ENCODE measurements around the gene C19orf18.
A peak's percentile ranks its signal among the peaks of the same experiment; 100 is the strongest.
"Not testable (repeated sequence)": the region's sequence is repeated elsewhere in the genome, so short reads cannot be mapped to it uniquely, and the experiment has no call there.

The C19orf18 gene

DNA sequence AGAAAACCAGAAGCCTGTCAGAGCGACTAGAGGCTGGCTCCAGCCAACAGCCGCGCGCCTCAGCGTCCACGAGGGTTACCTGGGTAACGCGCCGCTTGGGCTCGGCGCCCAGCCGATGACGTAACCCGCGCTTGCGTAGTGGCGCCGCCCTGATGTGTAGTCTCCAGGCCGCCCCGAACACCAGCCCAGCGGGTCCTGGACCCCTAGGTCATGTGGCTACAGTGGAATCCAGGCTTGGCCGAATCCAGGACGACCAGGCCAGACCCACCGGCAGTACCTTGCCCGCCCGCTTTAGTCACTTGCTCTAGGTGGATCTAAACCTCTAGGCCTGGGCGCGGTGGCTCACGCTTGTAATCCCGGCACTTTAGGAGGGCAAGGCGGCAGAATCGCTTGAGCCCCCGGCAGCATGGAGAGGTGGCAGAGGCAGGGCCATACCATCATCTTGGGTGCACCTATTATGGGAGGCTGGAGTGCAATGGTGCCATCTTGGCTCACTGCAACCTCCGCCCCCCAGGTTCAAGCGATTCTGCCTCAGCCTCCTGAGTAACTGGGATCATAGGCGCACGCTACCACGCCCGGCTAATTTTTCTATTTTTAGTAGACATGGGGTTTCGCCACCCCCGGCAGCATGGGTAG, 35.5 kb upstream of the C19orf18 start:
- no peak for TF ChIP-seq ZNF384 (IDR thresholded peaks at IDR 0.05)
- no peak for TF ChIP-seq FOXK2 (IDR thresholded peaks at IDR 0.05)
- TF ChIP-seq L3MBTL2 (conservative IDR thresholded peaks at IDR 0.05): no peak
- TF ChIP-seq FOXA1 (IDR thresholded peaks at IDR 0.05): no peak
- TF ChIP-seq FOXM1 (IDR thresholded peaks at IDR 0.05; ENCODE audit: borderline replicate concordance): no peak
- no peak for TF ChIP-seq NFRKB (IDR thresholded peaks at IDR 0.05)
- no peak for TF ChIP-seq ARNT (IDR thresholded peaks at IDR 0.05)
- TF ChIP-seq HDGF (IDR thresholded peaks at IDR 0.05; ENCODE audit: borderline replicate concordance): no peak
- TF ChIP-seq ELF4 (IDR thresholded peaks at IDR 0.05): no peak
- no peak for TF ChIP-seq BHLHE40 (IDR thresholded peaks at IDR 0.05; ENCODE audit: borderline replicate concordance)
- no peak for TF ChIP-seq SUZ12 (IDR thresholded peaks at IDR 0.05)
- no peak for TF ChIP-seq PKNOX1 (IDR thresholded peaks at IDR 0.05)
- ChIA-PET CTCF (no interaction called here), POLR2A (interaction anchor here (1.2 kb wide), 1 partner anchor 8 kb away, joined by 3 read pairs; no protein-coding TSS in a partner anchor)
- DNase-seq (ENCODE audit: extremely low spot score): no peak

DNA sequence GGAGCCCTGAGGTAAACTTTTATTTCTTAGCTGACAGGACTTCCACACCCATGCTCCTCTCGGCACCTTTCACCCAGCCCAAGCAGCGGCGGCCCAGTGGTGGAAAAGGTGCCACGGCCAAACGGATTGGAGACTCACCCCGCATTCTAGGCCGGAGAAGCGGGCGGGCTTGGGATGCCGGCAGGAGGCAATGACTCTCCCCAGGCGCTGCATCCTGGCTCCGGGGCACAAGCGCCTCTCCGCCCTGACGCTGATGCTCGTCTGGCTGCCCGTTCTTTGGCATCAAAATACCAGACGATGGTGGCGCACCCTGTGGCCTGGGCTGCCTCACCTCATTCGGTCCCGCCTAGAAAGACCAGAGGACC, 34.9 kb upstream of the C19orf18 start:
- DNase-seq (ENCODE audit: extremely low spot score): no peak
- CTCF ChIA-PET: no interaction called here
- POLR2A ChIA-PET: no interaction called here
- no peak for TF ChIP-seq L3MBTL2 (conservative IDR thresholded peaks at IDR 0.05)
- TF ChIP-seq FOXM1 (IDR thresholded peaks at IDR 0.05; ENCODE audit: borderline replicate concordance): no peak
- TF ChIP-seq NFRKB (IDR thresholded peaks at IDR 0.05): no peak
- TF ChIP-seq ELF4 (IDR thresholded peaks at IDR 0.05): no peak
- TF ChIP-seq HDGF (IDR thresholded peaks at IDR 0.05; ENCODE audit: borderline replicate concordance): no peak
- no peak for TF ChIP-seq TARDBP (IDR thresholded peaks at IDR 0.05)
- no peak for TF ChIP-seq FOXA1 (IDR thresholded peaks at IDR 0.05)
- no peak for TF ChIP-seq CTBP1 (IDR thresholded peaks at IDR 0.05; ENCODE audit: borderline replicate concordance)
- TF ChIP-seq SUZ12 (IDR thresholded peaks at IDR 0.05): no peak
- TF ChIP-seq BHLHE40 (IDR thresholded peaks at IDR 0.05; ENCODE audit: borderline replicate concordance): no peak
- no peak for TF ChIP-seq PKNOX1 (IDR thresholded peaks at IDR 0.05)
- TF ChIP-seq FOXK2 (IDR thresholded peaks at IDR 0.05): no peak
- TF ChIP-seq SP1 (IDR thresholded peaks at IDR 0.05): no peak

DNA sequence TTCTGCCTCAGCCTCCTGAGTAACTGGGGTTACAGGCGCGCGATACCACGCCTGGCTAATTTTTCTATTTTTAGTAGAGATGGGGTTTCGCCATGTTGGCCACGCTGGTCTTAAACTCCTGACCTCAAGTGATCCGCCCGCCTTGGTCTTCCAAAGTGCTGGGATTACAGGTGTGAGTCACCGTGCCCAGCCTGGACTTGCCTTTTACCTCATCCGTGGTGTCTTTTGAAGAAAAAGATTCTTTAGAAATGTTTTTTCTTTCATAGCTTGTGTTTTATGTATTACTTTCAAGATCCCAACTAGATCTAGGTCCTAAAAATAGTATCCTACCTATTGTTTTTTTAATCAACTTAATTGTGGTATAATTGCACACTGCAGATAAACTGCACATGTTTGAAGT, 34.5 kb upstream of the C19orf18 start:
- POLR2A ChIA-PET; DNase-seq (ENCODE audit: extremely low spot score); CTCF ChIA-PET: not testable (repeated sequence)

DNA sequence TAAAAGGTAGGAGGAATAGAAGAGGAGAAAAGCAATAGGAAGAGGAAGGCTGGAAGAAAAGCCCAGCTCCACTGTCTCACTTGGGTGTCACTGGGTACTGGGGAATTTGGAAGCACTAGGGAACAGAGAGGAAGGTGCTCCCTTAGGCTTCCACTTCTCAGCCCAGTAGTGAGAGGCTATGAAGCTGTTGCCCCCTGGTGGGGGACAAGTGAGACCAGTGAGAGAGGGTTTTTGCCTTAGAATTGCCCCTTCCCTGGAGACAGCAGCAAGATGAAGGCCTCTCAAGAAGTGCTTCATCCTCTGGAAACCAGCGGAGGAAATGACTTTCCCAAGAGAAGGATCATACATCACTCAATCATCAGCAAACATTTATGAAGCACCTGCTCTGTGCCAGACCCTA, 33.0 kb upstream of the C19orf18 start:
- ChIA-PET CTCF (no interaction called here), POLR2A (no interaction called here)
- TF ChIP-seq ARNT (IDR thresholded peaks at IDR 0.05) (no peak), HDGF (IDR thresholded peaks at IDR 0.05; ENCODE audit: borderline replicate concordance) (no peak), BHLHE40 (IDR thresholded peaks at IDR 0.05; ENCODE audit: borderline replicate concordance) (no peak), FOXA1 (IDR thresholded peaks at IDR 0.05) (no peak)
- no peak for DNase-seq (ENCODE audit: extremely low spot score)

DNA sequence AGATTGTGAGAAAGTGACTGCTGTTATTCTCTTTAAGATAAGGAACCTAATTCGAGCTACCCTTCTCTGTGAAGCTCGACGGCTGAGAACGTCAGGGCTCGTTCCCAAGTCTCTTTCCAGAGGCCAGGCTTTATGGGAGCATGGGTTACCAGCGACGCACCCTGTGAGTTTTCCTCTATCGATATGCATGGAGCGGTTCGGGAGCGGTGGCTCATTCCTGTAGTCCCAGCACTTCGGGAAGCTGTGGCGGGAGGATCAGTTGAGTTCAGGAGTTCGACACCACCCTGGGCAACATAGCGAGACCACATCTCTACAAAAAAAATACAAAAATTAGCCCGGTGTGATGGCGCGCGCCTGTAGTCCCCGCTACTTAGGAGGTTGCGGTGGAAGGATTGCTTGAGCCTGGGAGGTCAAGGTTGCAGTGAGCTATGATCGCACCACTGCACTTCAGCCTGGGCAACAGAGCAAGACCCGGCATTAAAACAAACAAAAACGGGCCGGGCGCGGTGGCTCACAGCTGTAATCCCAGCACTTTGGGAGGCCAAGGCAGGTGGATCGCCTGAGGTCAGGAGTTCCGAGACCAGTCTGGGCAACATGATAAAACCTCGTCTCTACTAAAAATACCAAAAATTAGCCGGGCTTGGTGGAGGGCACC, 29.0 kb upstream of the C19orf18 start:
- TF ChIP-seq FOXK2 (IDR thresholded peaks at IDR 0.05) (no peak), ZNF384 (IDR thresholded peaks at IDR 0.05) (no peak)
- CTCF ChIA-PET: no interaction called here
- POLR2A ChIA-PET: interaction anchor here (0.9 to 1.3 kb wide), 3 partner anchors 21 to 370 kb away, joined by 3 to 4 read pairs (median 3); partner anchors contain the start of genes ZNF211 and ZNF551
- no peak for DNase-seq (ENCODE audit: extremely low spot score)

GRCh38 chr19:58002384-58003173, 28.2 kb upstream of the C19orf18 start, which contains the start of gene ZNF606:
ZNF606 (minus strand) TSS chr19:58002820; CDS start chr19:58001319, 1,501 bp downstream.
- CTCF ChIA-PET: no interaction called here
- TF ChIP-seq HDGF (IDR thresholded peaks at IDR 0.05; ENCODE audit: borderline replicate concordance): no peak
- TF ChIP-seq CTBP1 (IDR thresholded peaks at IDR 0.05; ENCODE audit: borderline replicate concordance): no peak
- TF ChIP-seq PKNOX1 (IDR thresholded peaks at IDR 0.05): no peak
- no peak for TF ChIP-seq BHLHE40 (IDR thresholded peaks at IDR 0.05; ENCODE audit: borderline replicate concordance)
- no peak for TF ChIP-seq ZNF384 (IDR thresholded peaks at IDR 0.05)
- TF ChIP-seq ARNT (IDR thresholded peaks at IDR 0.05): no peak
- no peak for TF ChIP-seq FOXM1 (IDR thresholded peaks at IDR 0.05; ENCODE audit: borderline replicate concordance)
- TF ChIP-seq L3MBTL2 (conservative IDR thresholded peaks at IDR 0.05): peak; percentile 82
- TF ChIP-seq SP1 (IDR thresholded peaks at IDR 0.05): no peak
- no peak for TF ChIP-seq FOXK2 (IDR thresholded peaks at IDR 0.05)
- no peak for TF ChIP-seq SUZ12 (IDR thresholded peaks at IDR 0.05)
- no peak for TF ChIP-seq FOXA1 (IDR thresholded peaks at IDR 0.05)
- TF ChIP-seq LEF1 (IDR thresholded peaks at IDR 0.05; ENCODE audit: borderline replicate concordance): no peak
- peak; percentile 36; the same call in 1 of the 2 replicates for TF ChIP-seq ELF4 (IDR thresholded peaks at IDR 0.05)
- TF ChIP-seq NFRKB (IDR thresholded peaks at IDR 0.05): no peak
- TF ChIP-seq TARDBP (IDR thresholded peaks at IDR 0.05): no peak
- DNase-seq (ENCODE audit: extremely low spot score): peak; percentile 88
- POLR2A ChIA-PET: interaction anchor here (0.9 to 1.3 kb wide), 6 partner anchors 8 to 370 kb away, joined by 3 to 4 read pairs (median 3); partner anchors contain the start of genes ZNF211, ZNF274 and ZNF551
